Middle frontal gyrus (tissue), 1 donor: ENCODE measurements around the gene MRPL21.

Source experiments
- DNase-seq: peaks from one replicate; pipeline ENCODE4 v3.0.0-alpha.2; 2015; ENCODE audit warnings: low spot score; ENCODE audit errors: extremely low spot score

The MRPL21 gene

GRCh38 chr11:68935066-68935465, 31.4 kb upstream of the MRPL21 start:
- DNase-seq: no peak

- no peak for DNase-seq
These were observed 31.0 kb upstream of the MRPL21 start for GRCh38 chr11:68934666-68935065.

- no peak for DNase-seq
These were observed 30.7 kb upstream of the MRPL21 start for GRCh38 chr11:68934321-68934645.

GRCh38 chr11:68933605-68934320, 30.1 kb upstream of the MRPL21 start:
- no peak for DNase-seq

- no peak for DNase-seq
These were observed 29.4 kb upstream of the MRPL21 start for GRCh38 chr11:68932933-68933577.

GRCh38 chr11:68932358-68932757, 28.7 kb upstream of the MRPL21 start:
- DNase-seq: no peak

GRCh38 chr11:68931911-68932310, 28.3 kb upstream of the MRPL21 start:
- DNase-seq: no peak

- DNase-seq: no peak
These were observed 27.6 kb upstream of the MRPL21 start for GRCh38 chr11:68930991-68931855.

GRCh38 chr11:68929706-68930570, 26.3 kb upstream of the MRPL21 start:
- no peak for DNase-seq

GRCh38 chr11:68929135-68929534, 25.5 kb upstream of the MRPL21 start:
- no peak for DNase-seq

GRCh38 chr11:68928136-68928880, 24.7 kb upstream of the MRPL21 start:
- DNase-seq: no peak

- no peak for DNase-seq
These were observed 23.9 kb upstream of the MRPL21 start for GRCh38 chr11:68927280-68928135.

- no peak for DNase-seq
These were observed 22.0 kb upstream of the MRPL21 start for GRCh38 chr11:68925611-68926010.

GRCh38 chr11:68924073-68924925, 20.7 kb upstream of the MRPL21 start:
- DNase-seq: no peak

GRCh38 chr11:68923614-68924013, 20.0 kb upstream of the MRPL21 start:
- no peak for DNase-seq

- DNase-seq: no peak
These were observed 12.8 kb upstream of the MRPL21 start for GRCh38 chr11:68916439-68916838.

- DNase-seq: no peak
These were observed 11.1 kb upstream of the MRPL21 start for GRCh38 chr11:68914761-68915160.

GRCh38 chr11:68913188-68913587, 9.6 kb upstream of the MRPL21 start:
- DNase-seq: no peak

- no peak for DNase-seq
These were observed 8.6 kb upstream of the MRPL21 start for GRCh38 chr11:68912254-68912653.
